Activated CD8-positive, alpha-beta T cell treated with anti-CD3 and anti-CD28 coated beads, Interleukin-2, amount 10 ng/mL, durations not matched to agents 7 days and 5 days (primary cell): ENCODE results near the gene SCD5. TPM values are rescaled to one million over a fixed set of nuclear protein-coding genes. Genes with fewer than 3 reads are reported as not detected.

Source experiments
- ATAC-seq: fragments of 150-1000 bp; cut with Tn5 transposase; one replicate; pipeline ENCODE4 v1.10.0; 2021; ENCODE audit warnings: moderate library complexity
- CTCF ChIA-PET: fragments of 350-600 bp; sonication (Branson Sonifier 250); formaldehyde crosslinking; loops from one replicate; lab custom pipeline; 2021; ENCODE audit warnings: antibody characterized with exemption; lab: Charles Lee
- POLR2A ChIA-PET: fragments of 350-600 bp; sonication (Branson Sonifier 250); formaldehyde crosslinking; loops from one replicate; lab custom pipeline; 2021; ENCODE audit warnings: antibody characterized with exemption; lab: Charles Lee
- DNase-seq: peaks from one replicate; pipeline ENCODE4 v3.0.0-alpha.2; 2020
- H3K27ac Mint-ChIP-seq: one replicate; pipeline ENCODE4 v1.8.0; 2021; ENCODE audit warnings: mild to moderate bottlenecking, mixed read lengths
- H3K27me3 Mint-ChIP-seq: one replicate; pipeline ENCODE4 v1.8.0; 2021; ENCODE audit warnings: low read depth, mixed read lengths
- H3K36me3 Mint-ChIP-seq: one replicate; pipeline ENCODE4 v1.8.0; 2021; ENCODE audit warnings: low read depth, mixed read lengths
- H3K4me1 Mint-ChIP-seq: one replicate; pipeline ENCODE4 v1.8.0; 2021; ENCODE audit warnings: low read depth, mixed read lengths
- H3K4me3 Mint-ChIP-seq: one replicate; pipeline ENCODE4 v1.8.0; 2021; ENCODE audit warnings: mild to moderate bottlenecking, mixed read lengths
- H3K9me3 Mint-ChIP-seq: one replicate; pipeline ENCODE4 v1.8.0; 2022; ENCODE audit warnings: mixed read lengths; ENCODE audit not compliant: insufficient read depth
- microRNA-seq: library from miRNA; unstranded; fragments of <30 nt; microRNA quantifications from one replicate; pipeline ENCODE4 v1.2.0, GENCODE V29; 2022
- total RNA-seq, 2 experiments: library from RNA; stranded (reverse); gene quantifications; one replicate each; pipeline ENCODE4 v1.2.3, GENCODE V29; 2021

SCD5 gene
- total RNA-seq, 2 experiments from 2014 or later: 2.9 to 3.1 TPM

DNA sequence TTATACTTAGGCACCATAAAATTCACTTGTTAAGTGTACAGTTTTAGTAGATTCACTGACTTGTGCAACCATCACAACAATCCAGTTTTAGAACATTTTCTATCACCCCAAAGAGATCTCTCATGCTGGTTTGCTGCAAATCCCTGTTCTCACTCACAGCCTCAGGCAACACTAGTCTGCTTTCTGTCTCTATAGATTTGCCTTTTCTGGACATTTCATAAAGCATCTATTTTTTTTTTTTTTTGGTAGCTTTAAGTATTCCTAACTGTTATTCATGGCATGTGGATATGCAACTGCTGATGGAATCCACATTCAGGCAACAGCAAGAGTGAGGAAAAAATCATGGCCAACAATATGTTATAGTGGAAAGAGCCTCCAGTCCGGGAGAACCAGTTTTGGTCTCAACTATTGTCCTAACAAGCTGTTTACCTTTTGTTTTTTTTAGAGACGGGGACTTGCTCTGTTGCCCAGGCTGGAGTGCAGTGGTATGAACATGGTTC lies 209.8 kb downstream of the SCD5 start:
- ChIA-PET CTCF (interaction anchor here (1.2 kb wide), 1 partner anchor 150 kb away, joined by 3 read pairs; no protein-coding TSS in a partner anchor), POLR2A (no interaction called here)
- H3K4me3 Mint-ChIP-seq: no peak overlapping the region
- no peaks in the 10 kb centered on the region for H3K36me3 Mint-ChIP-seq
- H3K27me3 Mint-ChIP-seq: peaks cover 19% of the 10 kb centered on the region
- no peaks in the 10 kb centered on the region for H3K9me3 Mint-ChIP-seq
- DNase-seq (no peak), ATAC-seq (no peak)
- H3K27ac Mint-ChIP-seq: no peak overlapping the region
- H3K4me1 Mint-ChIP-seq: no peaks in the 10 kb centered on the region

DNA sequence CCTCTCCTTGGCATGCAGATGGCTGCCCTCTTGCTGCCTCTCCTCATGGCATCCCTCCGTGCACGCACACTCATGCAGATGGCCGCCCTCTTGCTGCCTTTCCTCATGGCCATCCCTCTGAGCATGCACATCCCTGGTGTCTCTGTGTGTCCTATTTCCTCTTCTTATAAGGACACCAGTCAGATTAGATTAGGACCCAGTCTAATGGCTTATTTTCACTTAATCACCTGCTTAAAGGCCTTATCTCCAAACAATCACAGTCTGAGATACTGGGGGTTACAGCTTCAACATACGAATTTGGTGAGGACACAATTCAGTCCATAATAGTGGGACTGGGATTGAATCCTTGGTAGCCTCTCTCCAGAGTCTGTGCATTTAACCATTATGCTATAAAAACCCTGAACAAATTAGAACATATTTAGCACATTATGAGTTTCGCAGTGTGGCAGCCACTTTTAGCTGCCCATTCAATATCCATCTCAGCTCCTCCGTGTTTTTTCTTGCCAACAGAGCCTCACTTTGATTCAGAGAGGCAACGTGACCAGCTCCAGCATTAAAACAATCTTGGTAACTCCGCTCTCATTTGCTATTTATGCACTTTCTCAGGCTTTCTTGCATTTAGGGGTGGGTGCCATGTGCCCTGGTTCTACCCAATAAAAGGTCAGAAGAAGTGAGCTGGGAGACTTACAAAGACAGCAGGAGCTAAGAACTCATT lies 210.6 kb downstream of the SCD5 start:
- Mint-ChIP-seq H3K4me1 (no peaks in the 10 kb centered on the region), H3K36me3 (no peaks in the 10 kb centered on the region), H3K4me3 (no peak overlapping the region), H3K27ac (no peak overlapping the region), H3K27me3 (peaks cover 21% of the 10 kb centered on the region), H3K9me3 (no peaks in the 10 kb centered on the region)
- POLR2A ChIA-PET: no interaction called here
- ATAC-seq (no peak), DNase-seq (no peak)
- CTCF ChIA-PET: interaction anchor here (1.2 kb wide), 1 partner anchor 151 kb away, joined by 3 read pairs; no protein-coding TSS in a partner anchor

DNA sequence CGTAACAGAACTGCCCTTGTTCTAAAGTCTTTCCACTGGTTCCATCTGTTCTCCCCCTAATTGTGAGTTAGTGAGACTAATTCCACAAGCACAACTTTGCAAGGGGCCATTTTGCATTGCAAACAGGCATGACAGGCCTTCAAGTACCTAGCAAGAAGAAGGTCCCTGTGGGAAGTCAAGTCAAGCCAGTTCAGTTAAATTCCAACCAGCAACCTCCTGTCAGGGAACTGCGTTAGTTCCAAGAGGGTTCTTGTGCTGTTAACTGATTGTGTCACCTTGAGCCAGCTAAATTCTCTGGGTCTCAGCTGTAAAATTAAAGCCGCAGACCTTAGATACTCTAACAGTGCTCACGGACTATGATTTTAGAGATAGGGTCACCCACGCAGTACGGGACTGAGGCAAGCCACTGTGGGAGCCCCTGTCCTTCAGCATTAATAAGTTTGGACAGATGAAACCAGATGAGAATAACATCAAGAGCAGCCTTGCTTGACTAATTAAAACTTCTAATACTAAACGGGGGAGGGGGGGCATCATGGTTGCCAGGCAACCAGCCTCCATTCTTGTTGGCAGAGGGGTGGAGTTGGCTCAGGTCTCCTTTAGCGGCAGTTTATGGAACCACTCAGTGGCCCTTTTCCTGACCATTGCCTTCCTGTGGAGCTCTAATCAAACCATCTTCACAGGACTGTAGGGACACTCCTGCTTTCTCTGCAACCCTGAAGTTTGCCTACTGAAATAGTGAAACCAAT lies 212.7 kb downstream of the SCD5 start:
- CTCF ChIA-PET: no interaction called here
- H3K4me3 Mint-ChIP-seq: no peak overlapping the region

DNA sequence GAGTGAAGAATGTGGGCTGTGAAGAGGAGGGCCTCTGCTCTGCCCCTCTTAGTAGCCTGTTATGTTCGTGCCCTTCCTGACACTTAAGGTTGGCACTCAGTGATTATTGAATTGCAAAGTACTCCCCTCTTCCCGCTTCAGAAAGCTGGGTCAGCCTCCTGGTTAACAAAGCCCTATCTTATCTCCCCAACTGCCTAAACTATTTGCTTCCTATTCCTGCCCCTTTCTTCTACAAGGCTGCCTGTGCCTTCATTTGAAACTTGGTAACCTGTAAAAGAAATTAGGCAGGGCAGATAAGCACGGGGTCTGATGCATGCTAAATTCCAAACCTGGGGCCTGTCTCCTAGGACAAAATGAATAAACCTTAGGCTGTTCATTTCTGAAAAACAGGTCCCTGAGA lies 213.7 kb downstream of the SCD5 start:
- Mint-ChIP-seq H3K4me1 (no peaks in the 10 kb centered on the region), H3K9me3 (no peaks in the 10 kb centered on the region), H3K4me3 (no peak overlapping the region), H3K27me3 (peaks cover 12% of the 10 kb centered on the region), H3K27ac (no peak overlapping the region), H3K36me3 (no peaks in the 10 kb centered on the region)
- CTCF ChIA-PET: no interaction called here
- POLR2A ChIA-PET: no interaction called here
- ATAC-seq: no peak
- no peak for DNase-seq

More for the DNA sequence above, 212.7 kb downstream of the SCD5 start:
- Mint-ChIP-seq H3K9me3 (no peaks in the 10 kb centered on the region), H3K27me3 (peaks cover 15% of the 10 kb centered on the region), H3K36me3 (no peaks in the 10 kb centered on the region), H3K4me1 (no peaks in the 10 kb centered on the region), H3K27ac (no peak overlapping the region)
- ATAC-seq: no peak
- no peak for DNase-seq
- POLR2A ChIA-PET: no interaction called here

DNA sequence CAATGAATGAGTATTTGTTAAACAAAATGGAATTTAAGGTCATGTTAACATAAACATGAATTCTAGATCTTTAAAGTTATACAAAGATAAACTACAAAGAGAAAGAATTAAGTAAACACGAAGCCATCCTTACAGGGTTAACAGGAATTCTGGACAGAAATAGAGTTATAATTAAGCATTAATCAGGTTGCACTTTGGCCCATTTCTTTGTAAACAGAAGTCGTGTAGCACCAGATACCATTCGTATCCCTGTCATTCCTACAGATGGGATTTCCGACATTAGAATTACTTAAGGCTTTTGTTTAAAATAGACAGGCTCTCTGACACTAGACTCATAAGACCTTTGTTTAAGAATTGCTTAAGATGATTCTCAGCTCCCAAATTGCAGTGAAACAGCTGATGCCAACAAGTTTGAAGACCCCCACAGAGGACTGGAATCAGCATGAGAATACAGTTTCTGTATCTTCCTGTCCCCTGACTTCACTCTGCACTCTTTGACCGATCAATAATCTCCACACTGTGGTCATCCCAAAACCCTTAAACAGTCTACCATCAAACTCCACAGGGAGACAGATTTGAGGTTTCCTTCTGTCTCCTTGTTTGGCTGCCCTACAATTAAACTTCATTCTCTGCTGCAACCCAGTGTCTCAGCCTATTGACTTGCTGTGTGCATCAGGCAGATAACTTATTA lies 214.6 kb downstream of the SCD5 start:
- Mint-ChIP-seq H3K9me3 (no peaks in the 10 kb centered on the region), H3K36me3 (no peaks in the 10 kb centered on the region), H3K4me1 (no peaks in the 10 kb centered on the region), H3K27me3 (peaks cover 10% of the 10 kb centered on the region), H3K4me3 (no peak overlapping the region), H3K27ac (no peak overlapping the region)
- POLR2A ChIA-PET: no interaction called here
- ATAC-seq: no peak
- DNase-seq: no peak
- CTCF ChIA-PET: no interaction called here

DNA sequence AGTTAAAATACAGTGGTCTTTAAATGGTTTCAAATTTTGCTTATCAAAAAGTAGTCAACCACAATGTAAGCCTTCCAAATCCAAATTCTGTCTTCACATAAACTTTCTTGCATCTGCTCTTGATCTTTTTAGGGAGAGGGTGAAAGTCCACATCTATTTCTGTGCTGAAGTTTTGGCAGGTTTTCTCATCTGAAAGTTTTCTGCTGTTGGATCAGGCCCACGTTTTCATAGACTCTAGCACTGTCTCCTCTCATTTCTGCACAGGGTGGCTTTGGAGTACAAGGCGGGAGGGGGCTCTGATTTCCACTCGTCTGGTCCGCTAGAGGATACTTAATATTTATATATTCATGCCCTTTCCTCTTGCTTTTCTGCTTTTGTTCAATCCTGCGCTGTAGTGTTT lies 218.7 kb downstream of the SCD5 start:
- no peak overlapping the region for H3K27ac Mint-ChIP-seq
- ChIA-PET POLR2A (no interaction called here), CTCF (interaction anchor here (1.2 kb wide), 1 partner anchor 10 kb away, joined by 5 read pairs; no protein-coding TSS in a partner anchor)
- DNase-seq: no peak
- H3K36me3 Mint-ChIP-seq: no peaks in the 10 kb centered on the region
- no peaks in the 10 kb centered on the region for H3K4me1 Mint-ChIP-seq
- no peak overlapping the region for H3K4me3 Mint-ChIP-seq
- no peak for ATAC-seq
- no peaks in the 10 kb centered on the region for H3K9me3 Mint-ChIP-seq
- H3K27me3 Mint-ChIP-seq: peaks cover 7% of the 10 kb centered on the region

Small RNAs within 50 kb of the gene (microRNA-seq; reads per million reads assigned to microRNA genes)
- not detected for gene MIR575

Other genes with a start within 250 kb of the SCD5 start
- gene TMEM150C, start 236.8 kb downstream of the SCD5 start, total RNA-seq: not detected
- 100 to 1,000 TPM; 111 to 113 TPM for gene SEC31A, start 92.4 kb upstream of the SCD5 start, total RNA-seq
- gene THAP9, start 101.9 kb upstream of the SCD5 start, total RNA-seq: 1 to 10 TPM; 3.1 to 3.3 TPM
- 10 to 100 TPM; 40.2 to 42.1 TPM for gene LIN54, start 212.0 kb upstream of the SCD5 start, total RNA-seq
- 10 to 100 TPM; 33.7 to 34.6 TPM for gene COPS4, start 236.4 kb upstream of the SCD5 start, total RNA-seq